ENCODE results near the gene GOLT1A.

GOLT1A gene

DNA sequence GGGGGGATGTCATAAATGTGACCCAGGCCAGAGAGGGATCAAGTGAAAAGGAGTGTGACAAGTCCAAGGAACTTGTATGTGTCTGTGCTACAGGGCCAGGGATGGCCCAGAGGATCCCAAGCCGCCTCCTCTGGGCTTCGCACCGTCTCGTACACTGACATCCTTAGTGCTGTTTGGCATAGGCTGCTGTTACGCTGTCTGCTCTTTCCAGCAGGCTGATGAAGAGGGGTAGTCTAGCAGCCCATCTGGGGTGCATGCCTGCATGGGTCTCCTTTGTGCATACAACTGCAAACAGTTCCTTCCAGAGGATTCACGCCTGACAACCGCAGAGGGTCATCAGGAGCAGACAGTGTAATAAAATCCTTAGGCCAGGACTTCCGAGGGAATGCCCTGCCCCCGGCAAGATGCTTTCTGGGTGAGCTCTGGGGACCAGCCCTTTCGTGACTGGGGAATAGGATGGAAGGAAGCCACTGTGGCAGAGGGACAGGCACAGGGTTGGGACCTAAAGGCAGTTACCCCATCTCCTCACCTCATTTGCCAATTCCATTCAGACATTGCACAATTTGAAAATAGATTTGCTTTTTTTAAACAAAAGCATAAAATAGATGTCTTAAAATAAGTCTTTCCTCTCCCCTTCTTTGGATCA, 6.3 kb upstream of the GOLT1A start:
- in situ Hi-C loops (cut with HindIII; ENCODE audit: low sequenced_read_pairs) = no loop called here

DNA sequence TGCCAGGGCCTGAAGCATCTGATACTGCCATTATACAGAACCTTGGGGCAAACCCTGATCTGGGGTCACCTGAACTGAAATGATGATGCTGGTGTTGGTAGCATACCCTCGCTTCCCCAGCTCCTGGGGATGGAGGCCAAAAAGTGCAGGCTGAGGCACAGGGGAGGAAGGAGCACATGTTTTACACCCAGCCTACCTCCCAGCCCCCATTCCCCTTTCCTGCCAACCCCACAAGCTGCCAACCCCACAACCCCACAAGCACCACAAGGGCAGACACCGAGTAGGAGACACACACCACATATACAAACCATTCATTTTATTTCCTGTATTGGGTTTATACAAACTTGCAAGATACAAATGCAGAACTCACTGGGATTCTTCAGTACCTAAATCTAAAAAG, 4.8 kb upstream of the GOLT1A start:
- in situ Hi-C loops (cut with HindIII; ENCODE audit: low sequenced_read_pairs) = no loop called here

DNA sequence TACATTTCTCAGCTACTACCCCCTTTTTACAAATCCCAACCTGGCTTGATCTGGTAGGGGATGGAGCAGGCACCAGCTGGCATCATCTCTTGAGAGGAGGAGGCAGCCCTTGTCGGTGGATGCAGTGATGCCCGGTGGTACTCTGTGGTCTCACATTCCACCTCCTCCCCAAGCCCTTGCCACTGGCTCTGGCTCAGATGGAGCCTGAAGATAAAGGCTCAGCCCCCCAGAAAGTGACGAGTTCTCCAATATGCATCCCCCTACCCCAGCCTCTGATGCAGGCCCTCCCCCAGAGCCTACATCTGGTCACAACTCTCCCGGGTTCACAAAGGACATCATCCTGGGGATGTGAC, 3.8 kb upstream of the GOLT1A start:
- in situ Hi-C loops (cut with HindIII; ENCODE audit: low sequenced_read_pairs) = no loop called here

DNA sequence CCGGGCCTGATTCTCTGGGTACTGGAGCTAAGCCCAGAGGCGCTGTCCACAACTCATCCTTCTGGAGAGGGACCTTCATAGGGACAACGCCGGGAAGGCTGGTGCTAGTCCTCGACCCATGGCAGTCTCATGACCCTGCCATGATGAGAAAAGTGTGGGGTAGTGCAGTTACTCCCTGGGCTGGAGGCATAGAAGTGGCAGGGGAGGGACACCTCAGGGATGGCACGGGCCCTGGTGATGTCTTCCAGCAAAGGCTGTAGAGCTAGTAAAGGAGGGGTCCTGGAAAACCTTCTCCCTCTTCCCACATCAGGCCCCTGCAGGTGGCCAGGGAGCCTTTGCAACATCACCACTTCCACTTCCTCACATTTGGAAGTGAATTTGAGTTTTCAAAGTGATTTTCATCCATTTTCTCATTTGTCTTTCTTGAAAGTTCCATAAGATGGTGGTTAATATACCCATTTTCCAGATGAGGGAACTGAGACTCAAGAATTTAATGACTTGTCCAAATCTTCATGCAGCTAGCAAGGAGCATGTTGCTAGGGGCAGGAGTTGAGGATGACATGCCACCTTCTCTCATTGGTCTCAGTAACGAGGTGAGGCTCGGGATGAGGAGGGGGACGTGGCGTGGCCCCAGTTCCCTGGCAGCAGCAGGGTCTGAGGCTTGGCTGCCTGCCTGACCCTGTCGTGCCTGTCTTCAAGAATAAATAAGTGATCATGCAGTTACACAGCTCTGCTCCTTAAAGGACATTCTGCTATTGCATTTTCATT, 3.3 kb upstream of the GOLT1A start:
- in situ Hi-C loops (cut with HindIII; ENCODE audit: low sequenced_read_pairs) = no loop called here

DNA sequence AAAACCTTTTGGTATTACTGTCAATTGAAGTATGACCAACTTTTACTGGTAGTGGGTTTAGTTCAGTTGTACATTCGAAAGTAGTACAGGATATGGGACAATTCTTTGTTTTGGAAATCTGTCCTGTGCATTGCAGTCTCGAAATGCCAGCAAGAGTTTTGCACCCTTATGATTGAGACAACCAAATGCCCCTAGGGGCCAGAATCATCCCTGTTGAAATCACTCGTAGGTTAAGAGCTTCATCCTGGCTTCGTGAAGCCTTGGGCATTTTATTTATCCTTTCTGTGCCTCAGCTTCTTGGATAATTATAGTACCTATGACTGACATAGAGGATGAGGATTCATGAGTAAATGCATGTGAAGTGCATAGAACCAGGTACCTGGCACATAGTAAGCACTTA, 2.4 kb upstream of the GOLT1A start:
- in situ Hi-C loops (cut with HindIII; ENCODE audit: low sequenced_read_pairs) = no loop called here

DNA sequence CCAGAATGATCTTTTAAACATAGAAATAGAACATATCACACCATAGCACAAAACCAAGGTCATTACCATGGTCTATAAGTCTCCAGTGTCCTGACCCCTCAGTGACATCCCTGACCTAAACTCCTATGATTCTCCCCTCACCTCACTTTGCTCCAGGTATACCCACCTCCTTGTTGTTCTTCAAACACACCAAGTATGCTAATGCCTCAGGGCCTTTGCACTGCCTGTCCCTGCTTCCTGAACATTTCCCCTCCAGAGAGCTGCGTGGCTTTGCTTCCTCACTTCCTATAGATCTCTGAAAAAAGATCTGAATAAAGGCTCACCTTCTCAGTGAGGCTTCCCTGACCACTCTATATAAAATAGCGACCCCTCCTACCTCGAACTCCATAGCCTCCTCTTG, 1.1 kb downstream of the GOLT1A start:
- in situ Hi-C loops (cut with HindIII; ENCODE audit: low sequenced_read_pairs) = no loop called here

DNA sequence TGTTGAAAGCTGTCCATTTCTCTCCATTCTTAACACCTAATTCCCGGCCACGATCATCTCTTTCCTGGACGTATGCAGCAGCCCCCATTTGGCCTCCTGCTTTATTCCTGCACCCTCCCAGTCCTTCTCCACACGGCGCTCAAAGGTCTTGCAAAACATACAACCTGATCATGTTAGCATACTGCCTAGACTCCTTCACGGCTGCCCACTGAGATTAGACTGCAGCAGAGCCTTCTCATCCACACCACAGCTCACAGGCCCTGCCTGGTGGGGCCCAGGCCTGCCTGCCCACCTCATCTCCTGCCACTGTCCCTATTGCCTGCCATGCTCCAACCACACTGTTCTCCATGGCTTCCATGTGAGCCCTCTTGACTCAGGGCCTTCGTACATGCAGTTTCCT, 2.7 kb downstream of the GOLT1A start:
- in situ Hi-C loops (cut with HindIII; ENCODE audit: low sequenced_read_pairs) = no loop called here

DNA sequence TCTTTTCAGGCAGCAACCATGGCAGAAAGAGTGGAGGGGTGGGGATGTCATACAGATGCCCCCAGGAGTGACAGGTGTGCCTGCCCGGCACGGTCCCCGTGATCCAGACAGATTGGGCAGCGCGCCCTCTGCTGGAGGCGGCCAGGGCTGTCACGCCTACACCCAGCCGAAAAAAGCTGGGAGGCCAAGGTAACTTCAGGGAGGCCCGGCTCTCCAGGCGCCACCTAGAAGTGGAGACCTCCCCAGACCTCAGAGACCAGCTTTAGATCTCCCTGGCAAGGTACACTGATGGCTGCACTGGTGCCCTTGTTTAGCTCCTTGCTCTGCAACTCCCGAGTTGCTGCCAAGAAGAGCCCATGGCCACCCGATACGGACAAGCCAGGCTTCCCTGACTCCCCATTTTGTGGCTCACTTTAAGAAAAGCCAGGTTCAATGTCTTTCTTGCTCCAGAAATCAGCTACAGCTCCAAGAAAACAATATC, 6.6 kb downstream of the GOLT1A start:
- in situ Hi-C loops (cut with HindIII; ENCODE audit: low sequenced_read_pairs) = no loop called here

DNA sequence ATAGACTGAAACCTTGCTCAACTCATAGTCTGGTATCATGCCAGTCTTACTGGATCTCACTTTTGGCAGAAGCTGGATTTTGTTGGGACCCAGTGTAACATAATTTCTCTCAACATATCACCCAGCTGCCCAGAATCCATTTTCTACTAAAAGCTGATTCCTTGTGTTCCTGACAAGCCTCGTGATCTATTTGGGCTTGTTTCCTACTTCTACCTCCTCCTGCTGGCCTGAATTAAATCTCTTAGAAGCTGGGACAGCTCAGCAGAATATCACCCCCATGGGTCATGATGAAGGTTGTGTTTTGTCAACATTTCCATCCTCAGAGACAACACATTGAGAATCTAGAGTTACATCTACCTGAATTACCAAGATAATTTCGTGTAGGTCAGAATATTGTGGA, 7.7 kb downstream of the GOLT1A start:
- in situ Hi-C loops (cut with HindIII; ENCODE audit: low sequenced_read_pairs) = no loop called here

DNA sequence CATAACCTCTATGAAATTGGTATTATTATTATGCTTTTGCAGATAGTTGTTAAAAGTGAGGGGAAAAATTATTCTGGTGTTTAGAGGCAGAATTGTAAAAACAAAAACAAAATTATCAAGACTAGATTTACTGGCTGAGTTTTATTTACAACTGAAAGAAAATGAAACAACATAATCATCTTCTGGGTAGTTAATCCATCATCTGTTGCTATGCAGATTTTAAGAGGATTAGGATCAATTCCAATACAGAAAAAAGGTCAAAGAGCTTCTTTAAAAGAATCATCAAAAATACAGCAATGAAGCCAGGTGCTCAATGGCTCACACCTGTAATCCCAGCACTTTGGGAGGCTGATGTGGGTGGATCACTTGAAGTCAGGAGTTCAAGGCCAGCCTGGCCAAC, 8.3 kb downstream of the GOLT1A start:
- in situ Hi-C loops (cut with HindIII; ENCODE audit: low sequenced_read_pairs) = no loop called here

DNA sequence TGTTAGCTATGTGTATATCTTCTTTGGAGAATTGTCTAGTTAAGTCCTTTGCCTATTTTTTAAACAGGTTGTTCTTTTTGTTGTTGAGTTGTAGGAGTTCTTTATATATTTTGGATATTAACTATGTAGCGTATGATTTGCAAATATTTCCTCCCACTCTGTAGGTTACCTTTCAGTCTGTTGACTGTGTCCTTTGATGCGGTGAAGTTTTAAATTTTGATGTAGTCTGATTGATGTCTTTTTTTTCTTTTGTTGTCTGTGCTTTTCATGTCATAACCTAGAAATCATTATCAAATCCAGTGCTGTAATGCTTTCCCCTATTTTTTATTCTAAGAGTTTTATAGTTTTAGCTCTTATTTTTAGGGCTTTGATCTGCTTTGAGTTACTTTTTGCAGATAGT, 8.8 kb downstream of the GOLT1A start:
- in situ Hi-C loops (cut with HindIII; ENCODE audit: low sequenced_read_pairs) = no loop called here

DNA sequence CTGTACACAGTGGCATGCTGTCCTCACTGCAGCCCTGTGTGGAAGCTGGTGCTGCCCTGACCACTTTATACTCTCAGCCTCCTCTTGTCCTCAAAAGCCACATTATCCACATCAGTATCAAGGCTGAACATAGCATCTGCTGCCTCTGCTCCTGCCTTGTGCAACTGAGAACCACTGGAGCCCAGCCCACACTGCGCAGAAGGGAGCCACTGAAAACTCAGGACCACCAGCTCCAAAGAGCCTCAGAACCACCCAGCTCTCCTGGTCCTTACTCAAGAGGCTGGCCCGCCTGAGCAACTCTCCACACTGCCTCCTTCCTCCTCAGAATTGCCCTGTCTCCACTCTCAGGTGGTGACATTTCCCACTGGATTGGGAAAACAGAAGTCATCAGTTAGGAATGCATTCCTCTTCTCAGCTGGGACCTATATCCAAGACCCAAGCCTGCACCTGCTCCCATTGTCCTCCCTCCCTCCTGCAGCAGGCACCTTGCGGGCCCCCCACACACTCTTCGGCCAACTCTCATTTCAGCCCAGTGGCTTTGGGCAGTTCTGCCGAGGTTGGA, 10.5 kb downstream of the GOLT1A start:
- in situ Hi-C loops (cut with HindIII; ENCODE audit: low sequenced_read_pairs) = no loop called here

DNA sequence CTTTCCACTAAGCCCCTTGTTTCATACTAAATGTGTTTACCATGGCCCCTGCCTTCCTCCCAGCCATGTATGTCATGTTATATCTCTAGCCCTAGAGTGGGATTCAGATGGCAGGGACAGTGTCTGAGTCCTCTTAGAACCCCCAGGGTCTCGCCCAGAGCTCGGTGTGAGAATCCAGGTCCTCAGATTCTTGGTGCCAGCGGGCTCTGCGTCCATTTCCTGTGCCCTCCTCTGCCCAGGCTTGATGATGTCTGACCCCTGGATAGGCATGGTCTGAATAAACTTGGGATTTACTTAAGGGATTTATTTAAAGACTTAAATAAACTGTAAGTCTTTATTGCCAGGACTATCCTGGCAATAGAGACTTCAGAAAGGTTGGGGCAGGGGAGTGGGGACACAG, 11.3 kb downstream of the GOLT1A start:
- in situ Hi-C loops (cut with HindIII; ENCODE audit: low sequenced_read_pairs) = no loop called here

DNA sequence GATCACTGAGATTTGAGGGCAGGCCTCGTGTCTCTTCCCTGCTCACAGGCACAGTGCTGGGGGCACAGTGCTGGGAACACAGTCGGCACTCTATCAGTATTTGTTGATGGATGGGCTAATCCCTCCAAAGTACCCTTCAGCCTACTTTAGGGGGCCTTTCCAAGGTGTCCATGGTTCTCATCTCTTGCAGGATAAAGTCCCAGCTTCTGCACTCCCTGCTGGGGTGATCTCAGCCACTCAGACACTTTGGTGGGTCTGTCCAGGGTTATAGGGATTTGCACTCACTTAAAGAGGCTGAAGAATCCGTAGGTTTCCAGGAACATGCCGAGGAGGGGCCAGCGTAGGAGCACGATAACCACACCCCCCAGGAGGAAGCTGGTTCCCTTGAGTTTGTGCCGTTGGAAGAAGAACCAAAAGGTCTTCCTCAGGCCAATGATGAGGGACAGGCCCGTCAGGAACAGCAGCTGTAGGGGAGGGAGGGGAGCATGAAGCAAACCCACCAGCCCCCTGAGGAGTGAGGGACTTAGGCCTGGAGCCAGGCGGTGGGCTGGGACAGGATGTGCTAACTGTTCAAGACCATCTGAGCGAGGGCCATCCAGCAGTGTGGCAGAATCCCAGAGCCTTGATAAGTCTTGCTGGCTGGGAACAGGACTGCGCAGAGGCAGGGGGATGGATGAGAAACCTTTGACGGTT, 12.3 kb downstream of the GOLT1A start:
- in situ Hi-C loops (cut with HindIII; ENCODE audit: low sequenced_read_pairs) = no loop called here

DNA sequence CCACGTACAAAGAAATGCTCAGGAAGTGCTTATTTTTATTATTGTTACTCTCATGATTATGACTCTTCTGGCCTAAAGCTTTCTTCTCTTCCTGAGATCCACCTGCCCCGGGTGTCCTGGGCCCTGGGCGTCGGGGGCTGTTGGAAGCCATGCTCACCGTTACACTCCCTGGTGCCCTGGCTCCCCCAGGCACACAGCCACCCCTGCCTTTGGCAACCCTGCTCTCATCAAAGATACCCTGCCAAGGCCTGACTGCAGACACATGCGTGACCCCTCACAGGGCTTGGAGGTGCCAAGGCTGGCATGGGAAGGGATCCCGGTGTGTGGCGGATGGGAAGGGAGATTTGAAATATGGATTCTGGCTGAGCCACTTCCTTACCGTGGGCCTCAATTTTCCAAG, 14.2 kb downstream of the GOLT1A start:
- in situ Hi-C loops (cut with HindIII; ENCODE audit: low sequenced_read_pairs) = no loop called here

DNA sequence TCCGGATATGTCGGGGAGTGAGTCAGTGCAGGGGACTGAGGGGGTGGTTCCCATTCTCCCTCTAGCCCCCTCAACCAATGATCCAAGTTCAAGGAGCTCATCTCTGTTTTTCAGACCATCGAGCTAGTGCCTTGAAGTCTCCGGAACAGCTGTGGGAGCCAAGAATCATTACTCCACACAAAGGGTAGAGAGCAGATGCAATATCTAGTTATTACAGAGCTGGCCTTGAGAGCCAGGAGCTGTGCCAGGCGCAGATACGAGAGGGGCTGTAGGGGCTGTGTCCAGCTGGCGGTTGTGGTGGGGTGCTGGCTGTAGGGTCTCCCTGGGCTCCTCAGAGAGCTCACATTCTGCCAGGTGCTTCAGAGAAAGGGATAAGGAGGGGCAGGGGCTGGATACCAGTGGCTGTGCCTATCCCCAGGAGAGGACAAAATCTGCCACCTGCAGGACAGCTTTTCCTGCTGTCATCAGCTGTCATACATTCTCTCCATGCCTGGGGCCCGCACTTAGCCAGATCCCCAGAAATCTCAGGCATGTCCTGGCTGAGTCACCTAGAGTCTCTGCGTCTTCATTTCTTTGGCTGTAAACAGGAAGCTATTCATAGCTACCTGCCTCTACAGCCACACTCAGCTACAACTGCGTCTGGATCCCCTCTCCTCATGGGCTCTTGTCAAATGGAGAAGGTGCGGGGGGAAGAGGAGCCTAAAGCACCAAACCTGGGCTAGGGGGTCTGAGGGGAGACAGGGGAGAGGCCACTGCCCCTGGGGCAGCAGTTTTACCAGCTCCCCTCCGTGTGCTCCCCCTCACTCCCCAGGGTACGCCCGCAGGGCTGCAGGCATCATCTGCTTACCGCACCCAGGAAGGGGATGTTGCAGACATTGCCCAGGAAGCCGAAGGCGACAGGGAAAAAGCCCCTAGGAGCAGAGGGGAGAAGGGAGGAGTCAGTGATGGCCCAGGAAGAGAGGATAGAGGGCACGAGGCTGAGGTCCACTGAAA, 15.1 kb downstream of the GOLT1A start:
- in situ Hi-C loops (cut with HindIII; ENCODE audit: low sequenced_read_pairs) = no loop called here

DNA sequence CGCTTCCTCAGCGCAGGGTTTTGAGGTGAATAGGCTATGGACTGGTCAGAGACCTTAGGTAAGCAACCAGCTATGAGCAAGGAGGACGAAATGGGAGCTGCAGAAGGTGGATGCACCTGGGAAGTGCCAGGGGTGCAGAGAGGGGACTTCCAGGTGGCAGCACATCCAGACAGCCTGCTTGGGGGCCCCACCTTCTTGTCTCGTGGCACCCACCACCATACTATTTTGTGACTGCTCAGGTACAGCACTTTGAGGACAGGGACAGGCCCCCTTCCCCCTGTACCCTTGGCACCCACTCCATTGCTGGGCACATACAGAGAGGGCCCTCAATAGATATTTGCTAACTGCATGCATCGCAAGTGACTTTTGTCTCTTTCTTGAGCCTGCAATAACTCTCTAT, 16.7 kb downstream of the GOLT1A start:
- in situ Hi-C loops (cut with HindIII; ENCODE audit: low sequenced_read_pairs) = no loop called here

DNA sequence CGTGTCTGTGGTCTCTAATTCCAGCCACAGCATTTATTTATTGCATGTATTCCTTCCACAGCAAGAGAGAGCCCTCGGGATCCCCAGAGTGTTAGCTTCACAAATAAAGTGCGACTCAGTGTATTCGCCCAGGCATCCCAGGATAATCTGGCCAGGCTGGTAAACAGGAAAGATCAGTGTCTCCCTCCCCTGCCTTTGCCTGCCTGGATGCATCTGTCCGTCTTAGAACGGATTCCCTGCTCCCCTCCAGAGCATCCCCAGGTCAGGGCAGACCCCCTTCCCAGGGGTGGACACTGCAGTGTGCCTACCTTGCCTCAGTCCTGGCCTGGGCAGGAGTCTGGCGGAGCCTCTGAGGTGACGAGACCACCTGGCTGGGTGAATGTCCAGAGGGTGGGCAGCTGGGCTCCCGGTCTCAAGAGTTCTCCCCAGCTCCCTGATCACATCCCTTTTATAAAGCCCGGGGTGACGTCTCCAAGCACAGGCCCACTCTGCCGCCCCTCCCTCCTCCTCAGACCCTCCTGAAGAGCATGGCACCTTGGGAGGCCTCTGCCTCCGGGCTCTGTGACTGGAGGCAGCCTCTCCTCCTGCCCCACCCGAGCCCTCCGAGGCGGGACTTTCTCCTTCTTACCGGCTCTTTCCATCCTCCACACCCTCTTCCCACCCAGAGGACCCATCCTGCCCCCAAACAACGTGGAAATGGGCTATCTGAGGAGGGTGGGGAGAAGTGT, 17.6 kb downstream of the GOLT1A start, which contains the start of gene KISS1:
KISS1 (minus strand) TSS at position 424 of the 728 bp plus-strand sequence. CDS start 3,615 bp downstream, outside the sequence.
- in situ Hi-C loops (cut with HindIII; ENCODE audit: low sequenced_read_pairs) = no loop called here

DNA sequence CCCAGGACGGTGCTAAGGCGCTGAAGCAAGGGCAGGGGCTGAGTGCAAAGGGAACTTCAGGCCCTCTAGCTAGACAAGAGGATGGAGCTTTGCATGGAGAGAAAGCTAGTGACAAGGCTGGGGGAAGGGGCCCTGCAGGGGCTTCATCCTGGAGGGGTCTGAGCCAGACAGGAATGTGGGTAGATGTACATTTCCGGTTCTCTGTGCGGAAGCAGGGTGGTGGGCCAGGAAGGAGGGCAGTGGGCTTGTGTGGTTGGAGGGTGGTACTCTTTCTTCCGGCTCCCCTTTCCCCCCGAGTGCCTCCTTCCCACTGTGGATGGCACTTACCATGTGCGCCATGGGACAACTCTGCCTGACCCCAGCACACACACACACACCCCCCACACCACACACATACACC, 19.0 kb downstream of the GOLT1A start:
- in situ Hi-C loops (cut with HindIII; ENCODE audit: low sequenced_read_pairs) = no loop called here

DNA sequence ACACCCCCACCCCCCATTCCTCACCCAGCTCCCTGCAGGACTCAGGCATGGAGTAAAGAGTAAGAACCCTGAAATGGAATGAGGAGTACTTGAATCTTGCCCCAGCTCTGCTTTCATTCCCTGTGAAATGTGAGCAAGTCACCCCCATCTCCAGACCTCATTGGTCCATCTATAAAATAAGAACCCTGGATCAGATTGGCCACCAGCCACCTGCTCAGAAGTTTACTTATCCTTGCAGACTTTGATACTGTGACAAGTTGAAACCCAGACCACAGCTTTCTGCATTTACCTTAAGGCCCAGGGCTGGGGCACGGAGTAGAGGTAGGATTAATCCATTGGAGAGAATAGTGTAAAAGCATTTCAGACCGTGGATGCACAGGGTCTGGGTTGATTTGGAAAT, 19.7 kb downstream of the GOLT1A start:
- in situ Hi-C loops (cut with HindIII; ENCODE audit: low sequenced_read_pairs) = no loop called here
